Gastrocnemius medialis (tissue), 4 donors: Measurements from ENCODE around the gene GCSH. TPM values are rescaled to one million over a fixed set of nuclear protein-coding genes. Genes with fewer than 3 reads are reported as not detected.

ENCODE experiments used
- ATAC-seq, 2 donors: fragments of 150-250 bp; one replicate each; pipeline ENCODE4 v1.9.1; 2016
- DNase-seq, 2 donors: peaks; one replicate each; pipeline ENCODE4 v3.0.0-alpha.2; 2019
- H3K27ac ChIP-seq, 4 donors: fragments of 200-600 bp; sonication (generic); 1 replicate in 1 of 4; 2 replicates in 3 of 4; pipeline ENCODE4 v1.5.1; 2016 to 2018; ENCODE audit warnings: mild to moderate bottlenecking in 2 of 4, moderate library complexity in 1 of 4
- H3K27me3 ChIP-seq, 3 donors: fragments of 200-600 bp; sonication (generic) in 2 of 3; 1 replicate in 1 of 3; 2 replicates in 2 of 3; pipeline versions ENCODE4 v1.5.1 to v1.6.0; 2016 to 2019; ENCODE audit warnings: mild to moderate bottlenecking in 1 of 3, moderate library complexity in 1 of 3
- H3K36me3 ChIP-seq, 2 donors: fragments of 200-600 bp; sonication (generic) in 1 of 2; one replicate each; pipeline ENCODE4 v1.5.1; 2017 to 2018
- H3K4me1 ChIP-seq, 2 donors: fragments of 200-600 bp; sonication (generic) in 1 of 2; one replicate each; pipeline ENCODE4 v1.5.1; 2016 to 2017; ENCODE audit warnings: mild to moderate bottlenecking in 2 of 2
- H3K4me3 ChIP-seq, 4 donors: fragments of 200-600 bp; sonication (generic) in 3 of 4; 1 replicate in 1 of 4; 2 replicates in 3 of 4; pipeline ENCODE4 v1.5.1; 2016 to 2019; ENCODE audit warnings: mild to moderate bottlenecking in 2 of 4
- H3K9me3 ChIP-seq, 3 donors: fragments of 200-600 bp; sonication (generic) in 2 of 3; 1 replicate in 1 of 3; 2 replicates in 2 of 3; pipeline ENCODE4 v1.5.1; 2016 to 2019
- POLR2A ChIP-seq, 2 donors: fragments of 450-650 bp; IDR thresholded peaks; one replicate each; pipeline ENCODE4 v1.6.1; 2017; ENCODE audit warnings: antibody characterized with exemption in 2 of 2, mild to moderate bottlenecking in 2 of 2, moderate library complexity in 2 of 2
- in situ Hi-C, 4 donors: fragments of 200-750 bp; cut with MboI; loops; one replicate each; pipeline versions ENCODE4 v1.15.0 to v1.8.0; 2017; ENCODE audit warnings: low sequenced_read_pairs in 4 of 4
- intact Hi-C: fragments of 100-400 bp; cut with DNase I; formaldehyde crosslinking; loops from one replicate; pipeline ENCODE4 v1.15.1; 2023; ENCODE audit warnings: low total_unique reads
- total RNA-seq, 4 donors: library from RNA; depleted of rRNA; stranded (reverse); fragments of >200 nt; gene quantifications; one replicate each; pipeline versions ENCODE4 v1.1.0 to v1.2.3, GENCODE V29; 2016
- TF ChIP-seq, protein P1 (sequence below), 5 experiments: fragments of 450-650 bp in 3 of 5; fragments of 200-600 bp in 2 of 5; sonication (generic) in 2 of 5; IDR thresholded peaks in 4 of 5; conservative IDR thresholded peaks in 1 of 5; 1 replicate in 4 of 5; 2 replicates in 1 of 5; pipeline ENCODE4 v1.5.1; 2016 to 2019; ENCODE audit warnings: antibody characterized with exemption in 5 of 5, mild to moderate bottlenecking in 3 of 5, moderate library complexity in 3 of 5

The GCSH gene
- total RNA-seq, 4 donors from 2014 or later: 18.5 to 40.4 (median 30.9) TPM

DNA sequence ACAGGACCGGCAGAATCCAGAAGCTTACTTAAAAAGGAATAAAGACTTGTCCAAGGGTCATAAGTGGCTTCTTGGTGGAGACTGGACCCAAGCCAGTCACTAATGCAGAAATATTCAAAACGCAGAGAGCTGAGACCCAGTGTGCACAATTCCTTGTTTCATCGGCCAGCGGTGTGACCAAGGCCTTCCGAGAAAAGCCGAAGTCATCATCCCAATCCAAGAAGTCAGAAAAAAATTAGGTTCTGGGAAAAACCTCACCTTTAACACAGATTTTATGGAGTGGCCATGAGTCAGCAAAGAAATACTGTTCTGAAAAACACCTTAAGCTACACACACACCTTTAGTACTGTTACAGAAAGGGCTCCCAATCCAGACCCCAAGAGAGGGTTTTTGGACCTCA, 1.0 kb upstream of the GCSH start:
- Histone ChIP-seq H3K4me3 (no peak overlapping the region), H3K9me3 (no peaks in the 10 kb centered on the region), H3K27ac (peak overlapping the region in 3 of 4 donors; percentile 83 to 91 (median 89)), H3K36me3 (no peaks in the 10 kb centered on the region), H3K27me3 (no peaks in the 10 kb centered on the region), H3K4me1 (peaks cover 5 to 7% of the 10 kb centered on the region in 2 donors)
- intact Hi-C loops (loop anchor here (1.0 to 2.0 kb wide), 2 partner anchors 60 to 82 kb away; no protein-coding TSS in a partner anchor), in situ Hi-C loops (loop anchor here in 1 of 4 donors (25.0 kb wide), 1 partner anchor 215 kb away; the partner anchor contains the start of gene GAN)
- no peak for TF ChIP-seq POLR2A (IDR thresholded peaks at IDR 0.05)
- TF ChIP-seq, protein P1, sequence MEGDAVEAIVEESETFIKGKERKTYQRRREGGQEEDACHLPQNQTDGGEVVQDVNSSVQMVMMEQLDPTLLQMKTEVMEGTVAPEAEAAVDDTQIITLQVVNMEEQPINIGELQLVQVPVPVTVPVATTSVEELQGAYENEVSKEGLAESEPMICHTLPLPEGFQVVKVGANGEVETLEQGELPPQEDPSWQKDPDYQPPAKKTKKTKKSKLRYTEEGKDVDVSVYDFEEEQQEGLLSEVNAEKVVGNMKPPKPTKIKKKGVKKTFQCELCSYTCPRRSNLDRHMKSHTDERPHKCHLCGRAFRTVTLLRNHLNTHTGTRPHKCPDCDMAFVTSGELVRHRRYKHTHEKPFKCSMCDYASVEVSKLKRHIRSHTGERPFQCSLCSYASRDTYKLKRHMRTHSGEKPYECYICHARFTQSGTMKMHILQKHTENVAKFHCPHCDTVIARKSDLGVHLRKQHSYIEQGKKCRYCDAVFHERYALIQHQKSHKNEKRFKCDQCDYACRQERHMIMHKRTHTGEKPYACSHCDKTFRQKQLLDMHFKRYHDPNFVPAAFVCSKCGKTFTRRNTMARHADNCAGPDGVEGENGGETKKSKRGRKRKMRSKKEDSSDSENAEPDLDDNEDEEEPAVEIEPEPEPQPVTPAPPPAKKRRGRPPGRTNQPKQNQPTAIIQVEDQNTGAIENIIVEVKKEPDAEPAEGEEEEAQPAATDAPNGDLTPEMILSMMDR (IDR thresholded peaks at IDR 0.05 in 4 of 5, conservative IDR thresholded peaks at IDR 0.05 in 1 of 5): no peak
- DNase-seq: no peak
- no peak for ATAC-seq

DNA sequence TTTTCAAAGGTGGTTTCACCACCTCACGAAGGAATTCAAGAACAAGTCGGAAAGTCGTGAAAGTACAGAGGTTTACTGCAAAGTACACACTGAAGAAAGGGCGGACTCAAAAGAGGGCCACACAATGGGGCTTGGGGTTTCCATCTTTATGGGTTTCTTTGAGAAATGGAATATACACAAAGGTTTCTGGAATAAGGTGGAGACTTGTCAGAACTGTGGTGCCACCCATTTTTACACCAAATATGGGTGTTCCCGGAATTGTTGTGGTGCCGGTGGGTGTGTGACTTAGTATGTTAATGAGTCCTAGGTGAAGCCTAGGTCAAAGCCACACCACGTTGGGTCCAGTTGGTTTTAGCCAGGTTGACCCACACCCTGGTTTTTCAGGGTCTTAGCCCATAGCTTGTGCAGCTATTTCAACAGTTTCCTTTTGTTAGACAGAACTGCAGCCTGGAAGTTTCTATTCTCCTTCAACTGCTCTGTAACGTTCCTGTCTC, 567 bp upstream of the GCSH start:
- in situ Hi-C loops: loop anchor here in 1 of 4 donors (25.0 kb wide), 1 partner anchor 216 kb away; the partner anchor contains the start of gene GAN
- no peak for ATAC-seq
- Histone ChIP-seq H3K4me3 (peak overlapping the region; percentile 26 to 93 (median 60)), H3K27me3 (no peaks in the 10 kb centered on the region), H3K36me3 (no peaks in the 10 kb centered on the region), H3K9me3 (no peaks in the 10 kb centered on the region), H3K27ac (peak overlapping the region; percentile 62 to 91 (median 86)), H3K4me1 (peaks cover 5 to 7% of the 10 kb centered on the region in 2 donors)
- TF ChIP-seq POLR2A (IDR thresholded peaks at IDR 0.05): no peak
- TF ChIP-seq, protein P1 (IDR thresholded peaks at IDR 0.05 in 4 of 5, conservative IDR thresholded peaks at IDR 0.05 in 1 of 5): no peak
- intact Hi-C loops: loop anchor here (1.0 to 2.0 kb wide), 4 partner anchors 19 to 90 kb away; partner anchors contain the start of genes C16orf46 and CMC2
- no peak for DNase-seq

DNA sequence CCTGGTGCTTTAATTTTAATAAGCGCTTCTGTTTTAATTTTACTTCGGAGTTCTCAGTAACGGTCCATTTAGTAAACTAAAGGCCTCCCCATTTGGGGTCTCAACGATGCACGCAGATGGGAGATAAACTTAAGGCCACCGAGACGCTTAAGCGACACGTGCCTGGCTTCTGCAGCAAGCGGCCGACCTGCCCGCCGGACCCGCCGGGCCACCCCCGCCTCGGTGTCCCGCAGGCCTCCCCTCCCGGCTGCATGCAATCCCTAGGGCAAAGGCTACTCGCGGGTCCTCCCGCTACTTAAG, 592 bp downstream of the GCSH start:
- no peaks in the 10 kb centered on the region for H3K9me3 ChIP-seq
- DNase-seq: no peak
- TF ChIP-seq, protein P1 (IDR thresholded peaks at IDR 0.05 in 4 of 5, conservative IDR thresholded peaks at IDR 0.05 in 1 of 5): no peak
- TF ChIP-seq POLR2A (IDR thresholded peaks at IDR 0.05): no peak
- peaks cover 5 to 7% of the 10 kb centered on the region in 2 donors for H3K4me1 ChIP-seq
- no peaks in the 10 kb centered on the region for H3K27me3 ChIP-seq
- in situ Hi-C loops (loop anchor here in 1 of 4 donors (25.0 kb wide), 1 partner anchor 217 kb away; the partner anchor contains the start of gene GAN), intact Hi-C loops (loop anchor here (2.0 kb wide), 1 partner anchor 219 kb away; the partner anchor contains the start of gene GAN)
- no peaks in the 10 kb centered on the region for H3K36me3 ChIP-seq
- peak; percentile 29 to 35 for ATAC-seq
- peak overlapping the region; percentile 71 to 97 (median 86) for H3K4me3 ChIP-seq
- H3K27ac ChIP-seq: peak overlapping the region; percentile 80 to 93 (median 90)

DNA sequence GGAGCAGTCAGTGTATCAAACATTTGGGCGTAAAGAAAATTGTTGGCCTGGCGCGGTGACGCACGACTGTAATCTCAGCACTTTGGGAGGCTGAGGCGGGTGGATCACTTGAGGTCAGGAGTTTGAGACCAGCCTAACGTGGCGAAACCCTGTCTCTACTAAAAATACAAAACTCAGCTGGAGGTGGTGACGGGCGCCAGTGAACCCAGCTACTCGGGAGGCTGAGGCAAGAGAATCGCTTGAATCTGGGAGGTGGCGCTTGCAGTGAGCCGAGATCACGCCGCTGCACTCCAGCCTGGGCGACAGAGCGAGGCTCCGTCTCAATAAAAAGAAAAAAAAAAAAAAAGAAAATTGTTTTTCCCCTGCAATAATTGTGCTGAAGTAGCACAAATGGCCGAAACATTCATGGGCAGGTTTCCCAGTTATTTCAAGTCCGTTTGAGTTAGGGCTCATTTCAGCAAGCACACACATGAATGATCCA, 1.4 kb downstream of the GCSH start:
- DNase-seq: no peak
- intact Hi-C loops: loop anchor here (2.0 kb wide), 1 partner anchor 220 kb away; the partner anchor contains the start of gene GAN
- peak overlapping the region in 1 of 4 donors; percentile 36 for H3K27ac ChIP-seq
- no peak for TF ChIP-seq POLR2A (IDR thresholded peaks at IDR 0.05)
- no peak for ATAC-seq
- H3K4me1 ChIP-seq: peaks cover 5 to 7% of the 10 kb centered on the region in 2 donors
- in situ Hi-C loops: loop anchor here in 1 of 4 donors (25.0 kb wide), 1 partner anchor 217 kb away; the partner anchor contains the start of gene GAN
- H3K27me3 ChIP-seq: no peaks in the 10 kb centered on the region
- no peaks in the 10 kb centered on the region for H3K36me3 ChIP-seq
- H3K9me3 ChIP-seq: no peaks in the 10 kb centered on the region
- peak overlapping the region in 3 of 4 donors; percentile 17 to 71 (median 34) for H3K4me3 ChIP-seq

DNA sequence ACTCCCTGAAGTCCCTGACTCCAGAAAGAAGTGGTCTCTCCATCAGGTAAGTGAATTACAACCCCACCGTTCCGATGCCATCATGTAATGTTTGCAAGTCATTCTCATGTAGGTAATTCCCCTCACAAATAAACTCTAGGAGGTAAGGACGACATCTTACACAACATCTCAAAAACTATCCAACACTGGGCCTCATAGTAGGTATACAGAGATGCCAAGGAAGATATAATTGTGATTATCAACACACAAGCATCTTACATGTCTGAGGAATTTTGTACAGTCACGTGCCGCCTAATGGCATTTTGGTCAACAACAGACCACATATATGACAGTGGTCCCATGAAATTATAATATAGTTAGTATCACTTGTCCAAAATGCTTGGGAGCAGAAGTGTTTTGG, 7.4 kb downstream of the GCSH start:
- intact Hi-C loops: no loop called here
- peaks cover 0 to 7% of the 10 kb centered on the region in 2 donors for H3K36me3 ChIP-seq
- no peak overlapping the region for H3K4me3 ChIP-seq
- ATAC-seq (no peak), DNase-seq (no peak)
- H3K27me3 ChIP-seq: no peaks in the 10 kb centered on the region
- in situ Hi-C loops: loop anchor here in 1 of 4 donors (25.0 kb wide), 1 partner anchor 223 kb away; the partner anchor contains the start of gene GAN
- no peak overlapping the region for H3K27ac ChIP-seq
- no peaks in the 10 kb centered on the region for H3K9me3 ChIP-seq
- no peak for TF ChIP-seq POLR2A (IDR thresholded peaks at IDR 0.05)
- TF ChIP-seq, protein P1 (IDR thresholded peaks at IDR 0.05 in 4 of 5, conservative IDR thresholded peaks at IDR 0.05 in 1 of 5): no peak
- no peaks in the 10 kb centered on the region for H3K4me1 ChIP-seq
